Activated CD4-positive, alpha-beta T cell treated with anti-CD3 and anti-CD28 coated beads, Interleukin-2, Interleukin-6, amounts not matched to agents 100 ng/mL and 50 ng/mL, durations not matched to agents 16 hours and 8 hours (primary cell): Measurements from ENCODE around the gene DUSP18.
A peak's percentile ranks its signal among the peaks of the same experiment; 100 is the strongest.
"Not testable (repeated sequence)": the region's sequence is repeated elsewhere in the genome, so short reads cannot be mapped to it uniquely, and the experiment has no call there.

Experiments
- DNase-seq: peaks from one replicate; pipeline ENCODE4 v3.0.0-alpha.2; 2020

DUSP18 gene

GRCh38 chr22:30676565-30676964 is 8.9 kb upstream of the DUSP18 start:
- not testable (repeated sequence) for DNase-seq

GRCh38 chr22:30675436-30675835 is 7.8 kb upstream of the DUSP18 start:
- DNase-seq: no peak

GRCh38 chr22:30674482-30674881 is 6.8 kb upstream of the DUSP18 start:
- DNase-seq: no peak

GRCh38 chr22:30673136-30673535 is 5.5 kb upstream of the DUSP18 start:
- no peak for DNase-seq

GRCh38 chr22:30671071-30671470 is 3.4 kb upstream of the DUSP18 start:
- no peak for DNase-seq

GRCh38 chr22:30668386-30668710 is 673 bp upstream of the DUSP18 start:
- no peak for DNase-seq

GRCh38 chr22:30667107-30667493 is 575 bp downstream of the DUSP18 start:
- no peak for DNase-seq

- DNase-seq: no peak
Measured at GRCh38 chr22:30665786-30666185, 1.9 kb downstream of the DUSP18 start.

GRCh38 chr22:30665266-30665665 is 2.4 kb downstream of the DUSP18 start:
- no peak for DNase-seq

- no peak for DNase-seq
Measured at GRCh38 chr22:30664798-30665197, 2.9 kb downstream of the DUSP18 start.

- no peak for DNase-seq
Measured at GRCh38 chr22:30662040-30662439, 5.6 kb downstream of the DUSP18 start.

GRCh38 chr22:30655532-30655931 is 12.1 kb downstream of the DUSP18 start:
- DNase-seq: no peak

- no peak for DNase-seq
Measured at GRCh38 chr22:30654361-30654760, 13.3 kb downstream of the DUSP18 start.

GRCh38 chr22:30652852-30653251 is 14.8 kb downstream of the DUSP18 start:
- no peak for DNase-seq

GRCh38 chr22:30650508-30651116 is 17.1 kb downstream of the DUSP18 start:
- no peak for DNase-seq

- DNase-seq: peak; percentile 91
Measured at GRCh38 chr22:30649430-30650007, 18.2 kb downstream of the DUSP18 start.

- no peak for DNase-seq
Measured at GRCh38 chr22:30648825-30649224, 18.9 kb downstream of the DUSP18 start.

- DNase-seq: no peak
Measured at GRCh38 chr22:30647536-30647935, 20.1 kb downstream of the DUSP18 start.

GRCh38 chr22:30646518-30647160 is 21.0 kb downstream of the DUSP18 start:
- DNase-seq: no peak

- no peak for DNase-seq
Measured at GRCh38 chr22:30643055-30643875, 24.4 kb downstream of the DUSP18 start.

- no peak for DNase-seq
Measured at GRCh38 chr22:30640839-30641430, 26.7 kb downstream of the DUSP18 start.

GRCh38 chr22:30640361-30640760 is 27.3 kb downstream of the DUSP18 start:
- no peak for DNase-seq

GRCh38 chr22:30637701-30638114 is 30.0 kb downstream of the DUSP18 start:
- no peak for DNase-seq
